ENCODE measurements around the gene VARS2.

The VARS2 gene

DNA sequence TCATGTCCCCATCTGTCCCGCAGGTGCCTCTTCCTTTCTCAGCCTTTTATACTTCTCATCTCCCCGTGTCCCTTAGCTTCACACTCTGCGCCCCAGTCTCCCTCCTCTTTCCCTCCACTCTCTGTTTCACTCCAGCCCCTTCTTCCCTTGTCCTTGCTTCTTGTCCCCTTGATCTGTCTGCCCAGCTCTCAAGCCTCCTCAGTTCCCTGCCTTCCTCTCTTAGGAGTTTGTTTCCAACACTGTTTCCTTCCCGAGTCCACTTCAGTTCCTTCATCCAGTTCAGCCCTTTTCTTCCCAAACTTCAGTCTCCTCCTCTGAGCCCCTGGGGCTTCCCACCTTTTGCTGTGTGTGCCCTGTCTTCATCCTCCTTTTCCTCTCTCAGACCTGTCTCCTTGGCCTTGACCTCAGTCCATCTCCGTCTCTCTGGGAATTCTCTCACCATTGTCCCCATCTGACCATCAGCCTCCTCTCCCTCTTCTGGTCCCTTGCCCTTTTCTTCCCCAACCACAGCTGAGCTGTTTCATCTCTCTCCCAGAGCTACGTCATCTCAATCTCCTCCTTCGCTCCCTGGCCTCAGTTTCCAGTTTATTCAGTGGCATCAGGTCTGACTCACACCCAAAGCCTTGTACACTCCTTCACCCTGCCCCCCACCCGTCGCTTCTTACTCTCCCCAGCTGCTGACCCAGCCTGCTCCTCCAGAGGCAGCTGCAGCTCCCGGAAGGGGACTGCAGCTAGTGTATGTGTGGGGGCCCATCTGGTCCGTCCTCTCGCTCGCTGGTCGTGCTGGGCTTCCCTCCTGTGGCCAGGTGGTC lies 32.4 kb upstream of the VARS2 start:
- H3K4me3 ChIP-seq (ENCODE audit: control insufficient read depth, low read depth, low read length): no peak overlapping the region
- TF ChIP-seq, protein P1, sequence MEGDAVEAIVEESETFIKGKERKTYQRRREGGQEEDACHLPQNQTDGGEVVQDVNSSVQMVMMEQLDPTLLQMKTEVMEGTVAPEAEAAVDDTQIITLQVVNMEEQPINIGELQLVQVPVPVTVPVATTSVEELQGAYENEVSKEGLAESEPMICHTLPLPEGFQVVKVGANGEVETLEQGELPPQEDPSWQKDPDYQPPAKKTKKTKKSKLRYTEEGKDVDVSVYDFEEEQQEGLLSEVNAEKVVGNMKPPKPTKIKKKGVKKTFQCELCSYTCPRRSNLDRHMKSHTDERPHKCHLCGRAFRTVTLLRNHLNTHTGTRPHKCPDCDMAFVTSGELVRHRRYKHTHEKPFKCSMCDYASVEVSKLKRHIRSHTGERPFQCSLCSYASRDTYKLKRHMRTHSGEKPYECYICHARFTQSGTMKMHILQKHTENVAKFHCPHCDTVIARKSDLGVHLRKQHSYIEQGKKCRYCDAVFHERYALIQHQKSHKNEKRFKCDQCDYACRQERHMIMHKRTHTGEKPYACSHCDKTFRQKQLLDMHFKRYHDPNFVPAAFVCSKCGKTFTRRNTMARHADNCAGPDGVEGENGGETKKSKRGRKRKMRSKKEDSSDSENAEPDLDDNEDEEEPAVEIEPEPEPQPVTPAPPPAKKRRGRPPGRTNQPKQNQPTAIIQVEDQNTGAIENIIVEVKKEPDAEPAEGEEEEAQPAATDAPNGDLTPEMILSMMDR (IDR thresholded peaks at IDR 0.05; ENCODE audit: control insufficient read depth, insufficient read depth, low read depth, low read length, missing control alignments): no peak
- DNase-seq (ENCODE audit: low read depth): no peak

DNA sequence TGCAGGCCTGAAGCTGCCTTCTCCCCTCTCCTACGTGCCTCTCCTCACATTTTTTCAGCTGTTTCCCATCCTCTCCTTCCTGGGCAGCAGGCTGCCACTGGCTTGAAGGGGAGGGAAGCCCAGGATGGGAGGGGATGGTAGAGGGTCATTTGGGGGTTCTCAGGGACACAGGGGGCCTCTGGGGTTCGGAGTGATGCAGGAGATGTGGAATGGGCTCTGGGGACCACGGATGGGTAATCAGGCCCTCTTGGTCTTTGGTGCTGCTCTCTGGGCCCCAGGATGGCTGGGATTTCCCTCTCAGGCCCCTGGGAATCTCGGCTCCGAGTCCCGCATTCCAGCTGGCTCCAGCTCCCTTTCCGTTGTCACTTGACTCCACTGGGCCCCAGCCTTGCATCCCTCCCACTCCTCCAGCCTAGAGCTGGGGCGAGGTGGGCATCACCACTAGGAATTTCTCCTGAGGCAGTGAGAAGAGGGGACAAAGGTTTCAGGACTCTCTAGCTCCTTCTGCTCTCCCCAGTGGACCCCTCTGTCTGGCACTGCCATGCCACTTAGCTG lies 31.8 kb upstream of the VARS2 start:
- H3K4me3 ChIP-seq (ENCODE audit: control insufficient read depth, low read depth, low read length): no peak overlapping the region
- TF ChIP-seq, protein P1 (IDR thresholded peaks at IDR 0.05; ENCODE audit: control insufficient read depth, insufficient read depth, low read depth, low read length, missing control alignments): no peak
- no peak for DNase-seq (ENCODE audit: low read depth)

DNA sequence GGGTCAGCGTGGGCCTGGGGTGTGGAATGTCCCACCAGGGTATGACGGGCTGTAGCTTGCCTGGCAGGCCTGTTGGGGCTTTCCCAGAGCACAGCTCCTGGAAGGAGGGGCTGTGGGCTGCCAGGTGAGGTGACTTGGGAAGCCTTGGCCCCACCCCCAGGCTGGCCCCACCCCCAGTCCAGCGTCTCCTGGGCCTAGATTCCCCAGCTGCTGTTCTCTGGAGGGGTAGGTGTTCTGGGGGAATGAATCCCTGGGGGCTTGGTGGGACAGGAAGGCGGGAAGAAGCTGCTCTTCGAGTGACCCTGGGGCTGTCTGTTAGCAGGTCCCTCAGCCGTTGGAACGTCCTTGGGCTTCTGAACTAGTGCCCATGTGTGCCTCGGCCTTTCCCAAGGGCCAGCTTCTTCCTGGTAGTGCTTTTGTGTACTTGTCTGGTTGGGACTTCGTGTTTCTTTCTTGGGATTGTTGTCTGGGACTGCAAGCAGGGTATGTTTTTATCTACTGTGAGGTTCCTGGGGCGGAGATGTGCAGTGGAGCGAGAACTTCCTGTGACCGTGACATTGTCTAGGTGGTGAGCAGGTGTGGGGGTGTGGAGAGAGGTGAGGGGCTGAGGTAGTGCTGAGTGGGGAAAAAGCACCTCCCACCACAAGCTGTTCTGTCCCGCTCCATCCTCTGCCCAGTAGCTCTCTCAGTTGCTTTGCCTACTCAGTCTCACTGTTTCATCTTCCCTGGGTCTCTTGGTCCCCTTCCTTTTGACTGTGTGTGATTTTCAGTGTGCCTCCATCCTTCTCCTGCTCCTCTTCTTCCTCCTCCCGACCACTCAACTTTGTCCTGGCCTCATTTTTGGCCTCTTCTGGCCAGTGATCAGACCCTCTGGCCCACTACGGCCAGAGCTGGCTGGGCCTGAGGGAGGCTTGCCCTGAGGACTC lies 31.0 kb upstream of the VARS2 start:
- no peak overlapping the region for H3K4me3 ChIP-seq (ENCODE audit: control insufficient read depth, low read depth, low read length)
- TF ChIP-seq, protein P1 (IDR thresholded peaks at IDR 0.05; ENCODE audit: control insufficient read depth, insufficient read depth, low read depth, low read length, missing control alignments): no peak

DNA sequence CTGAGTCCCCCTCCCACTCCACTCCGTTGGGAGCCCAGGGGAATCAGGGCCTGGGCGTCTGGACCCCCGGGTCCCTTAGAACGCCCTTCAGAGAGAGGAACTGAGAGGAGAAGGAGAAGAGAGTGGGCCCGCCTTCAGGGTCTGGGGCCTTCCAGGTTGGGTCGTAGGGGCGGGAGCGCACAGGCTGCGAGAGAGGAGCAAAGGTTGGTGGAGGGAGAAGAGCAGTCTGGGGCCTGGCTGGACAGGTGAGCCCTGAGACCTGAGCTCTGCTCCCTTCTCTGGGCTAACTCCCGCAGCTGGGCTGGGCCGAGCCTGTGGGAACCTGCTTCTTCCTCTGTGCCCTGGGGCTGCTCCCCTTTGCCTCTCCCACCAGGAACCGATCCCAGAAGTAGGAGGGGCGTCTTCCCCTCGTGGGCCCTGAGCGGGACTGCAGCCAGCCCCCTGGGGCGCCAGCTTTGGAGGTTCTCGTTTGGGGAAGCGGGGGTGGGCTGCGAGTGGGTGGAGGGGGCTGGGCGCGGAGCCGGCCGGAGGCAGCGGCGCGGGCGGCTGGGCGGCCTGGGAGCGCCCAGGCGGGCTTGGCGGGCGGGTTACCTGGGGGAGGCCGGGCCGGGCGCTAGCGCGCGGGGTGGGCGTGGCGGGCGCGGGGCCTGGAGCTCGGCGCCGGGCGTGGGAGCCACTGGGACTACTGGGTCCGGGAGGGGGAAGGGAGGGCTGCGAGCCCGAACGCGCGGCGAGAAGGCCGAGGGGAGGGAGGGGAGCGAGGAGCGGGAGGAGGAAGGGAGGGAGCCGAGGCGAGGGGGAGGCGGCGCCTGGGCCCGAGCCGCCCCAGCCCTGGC lies 30.1 kb upstream of the VARS2 start, which contains the start of gene DDR1:
TSS of gene DDR1 (plus strand) at position 835 of the 836 bp plus-strand sequence. CDS start 4,211 bp downstream, outside the sequence.
- TF ChIP-seq, protein P1 (IDR thresholded peaks at IDR 0.05; ENCODE audit: control insufficient read depth, insufficient read depth, low read depth, low read length, missing control alignments): no peak
- no peak for DNase-seq (ENCODE audit: low read depth)
- H3K4me3 ChIP-seq (ENCODE audit: control insufficient read depth, low read depth, low read length): peak within 1 kb of the TSS; percentile 70

More for the DNA sequence above, 31.0 kb upstream of the VARS2 start:
- DNase-seq (ENCODE audit: low read depth): no peak

DNA sequence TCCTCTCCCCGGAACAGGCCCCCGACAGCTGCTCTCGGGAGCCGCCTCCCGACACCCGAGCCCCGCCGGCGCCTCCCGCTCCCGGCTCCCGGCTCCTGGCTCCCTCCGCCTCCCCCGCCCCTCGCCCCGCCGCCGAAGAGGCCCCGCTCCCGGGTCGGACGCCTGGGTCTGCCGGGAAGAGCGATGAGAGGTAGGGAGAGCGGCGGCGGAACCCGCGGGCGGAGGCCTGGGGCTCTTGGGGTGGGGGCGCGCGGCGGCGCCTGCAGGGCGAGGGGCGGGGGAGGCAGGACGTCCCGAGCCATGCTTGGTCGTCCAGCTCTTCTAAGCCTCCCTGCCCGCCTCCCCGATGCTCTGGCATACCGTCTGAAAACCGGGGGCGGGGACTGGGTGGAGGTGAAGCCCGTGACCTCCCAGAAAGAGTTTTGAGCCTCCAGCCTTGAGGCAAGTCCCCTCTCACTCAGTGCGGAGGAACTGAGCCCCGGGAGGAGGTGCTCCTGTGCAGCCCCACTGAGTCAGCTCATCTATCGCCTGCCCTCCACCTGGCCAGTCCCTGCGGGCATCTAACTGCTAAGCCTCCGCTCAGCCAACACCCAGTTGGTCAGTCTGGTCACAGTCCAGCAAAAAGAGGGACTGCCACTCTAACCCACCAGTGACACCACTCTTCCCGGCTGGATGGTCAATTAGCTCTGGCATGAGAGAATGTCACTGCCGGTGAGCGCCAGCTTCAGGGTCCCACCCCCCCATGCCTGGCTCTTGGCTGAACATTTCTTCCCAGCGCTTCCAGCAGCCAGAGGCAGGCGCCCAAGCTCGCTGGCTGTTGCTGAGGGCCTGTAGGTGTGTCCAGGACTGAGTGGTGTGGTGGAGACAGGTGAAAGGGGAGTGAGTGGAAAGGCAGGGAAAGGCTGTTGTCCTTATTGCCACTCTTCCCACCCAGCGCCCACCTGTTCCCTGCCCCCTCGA lies 29.2 kb upstream of the VARS2 start:
- DNase-seq (ENCODE audit: low read depth): no peak
- TF ChIP-seq, protein P1 (IDR thresholded peaks at IDR 0.05; ENCODE audit: control insufficient read depth, insufficient read depth, low read depth, low read length, missing control alignments): no peak
- peak overlapping the region; percentile 70 for H3K4me3 ChIP-seq (ENCODE audit: control insufficient read depth, low read depth, low read length)

All from AG09309 (cell line).